SHP77 treated with DMSO at 0.1 percent for 48 hours (cell line): ENCODE results near the gene PSMA6.
"Not testable (repeated sequence)": the region's sequence is repeated elsewhere in the genome, so short reads cannot be mapped to it uniquely, and the experiment has no call there.

ENCODE experiments used
- DNase-seq: peaks from one replicate; lab custom pipeline; 2025; lab: John Stamatoyannopoulos, UW

Gene PSMA6

DNA sequence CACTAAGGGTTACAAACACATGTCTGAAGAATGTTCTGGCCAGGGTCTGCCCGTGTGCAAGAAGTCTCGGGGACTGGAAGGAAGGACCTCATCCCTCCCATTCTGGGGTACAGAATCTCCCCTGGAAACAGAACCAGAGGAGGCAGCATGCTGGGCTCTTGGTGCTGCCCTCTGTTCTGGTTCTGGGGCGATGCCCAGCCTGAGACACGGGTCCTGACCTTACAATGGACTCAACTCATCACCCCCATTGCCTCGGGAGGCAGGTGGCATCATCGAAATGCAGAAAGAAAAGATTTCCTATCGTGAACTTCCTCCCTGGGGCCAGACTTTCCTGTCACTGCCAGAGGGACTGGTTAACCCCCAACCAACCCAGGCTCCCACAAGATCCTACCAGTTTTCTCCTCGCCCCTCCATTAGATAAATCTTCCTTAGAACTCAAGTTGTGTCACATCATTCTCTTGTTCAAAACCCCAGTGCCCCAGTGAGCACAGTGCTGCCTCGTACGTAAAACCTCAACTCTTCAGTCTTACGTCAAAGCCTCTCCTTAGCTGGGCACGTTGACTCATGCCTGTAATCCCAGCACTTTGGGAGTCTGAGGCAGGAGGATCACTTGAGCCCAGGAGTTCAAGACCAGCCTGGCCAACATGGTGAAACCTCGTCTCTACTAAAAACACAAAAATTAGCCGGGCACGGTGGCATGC is 52.1 kb downstream of the PSMA6 start:
- no peak for DNase-seq

DNA sequence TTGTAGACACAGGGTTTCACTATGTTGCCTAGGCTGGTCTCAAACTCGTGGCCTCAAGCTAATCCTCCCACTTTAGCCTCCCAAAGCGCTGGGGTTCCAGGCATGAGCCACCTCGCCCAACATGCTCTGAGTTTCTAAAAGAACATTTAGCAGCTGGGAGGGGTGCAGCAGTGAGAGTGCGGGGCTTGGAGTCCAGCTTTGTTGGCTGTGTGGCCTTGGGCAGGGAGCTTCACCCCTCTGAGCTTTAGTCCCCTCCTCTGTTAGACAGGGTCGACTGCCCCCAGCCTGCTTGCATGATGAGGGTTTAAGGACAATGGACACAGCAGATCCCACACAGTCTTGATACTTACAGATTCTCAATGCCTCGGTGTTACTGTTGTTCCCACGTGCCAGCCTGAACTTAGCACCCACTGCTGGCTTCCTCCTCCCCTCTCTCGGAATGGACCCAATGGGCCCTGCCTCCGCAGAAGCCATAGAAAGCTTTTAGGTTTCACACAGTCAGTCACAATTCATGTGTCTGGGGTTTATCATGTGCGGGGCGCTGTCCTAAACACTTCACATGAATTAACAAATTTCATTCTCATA is 54.6 kb downstream of the PSMA6 start:
- no peak for DNase-seq

DNA sequence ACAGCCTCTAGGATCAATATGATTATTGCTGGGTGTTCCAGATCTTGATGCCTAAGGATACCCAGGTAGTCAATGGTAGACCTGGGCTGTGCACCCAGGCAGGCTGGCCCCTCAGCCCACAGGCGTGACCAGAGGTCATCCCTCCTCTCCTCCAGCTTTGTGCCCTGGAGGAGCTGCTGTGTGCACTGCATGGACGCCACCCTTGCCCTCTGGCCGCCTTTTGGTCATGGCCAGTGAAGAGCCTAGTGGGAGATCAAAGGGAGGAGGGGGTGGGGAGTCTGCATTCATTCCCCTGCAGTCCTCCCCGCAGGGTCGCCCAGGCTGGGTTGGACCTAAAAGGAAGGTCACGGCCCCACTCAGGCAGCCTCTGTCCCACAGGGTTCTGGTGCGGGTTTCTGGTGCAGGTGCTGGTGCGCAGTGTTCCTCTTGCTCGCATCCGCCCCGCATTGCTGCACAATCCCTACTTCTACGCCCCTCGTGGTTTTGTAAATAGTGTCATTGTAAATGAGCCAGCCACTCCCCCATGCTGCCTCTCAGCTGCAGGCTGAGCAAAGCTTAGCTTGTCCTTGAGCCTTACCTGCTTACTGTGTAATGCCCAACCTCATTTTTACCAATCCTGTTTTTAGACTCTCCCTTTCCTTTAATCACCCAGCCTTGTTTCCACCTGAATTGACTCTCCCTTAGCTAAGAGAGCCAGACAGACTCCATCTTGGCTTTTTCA is 55.3 kb downstream of the PSMA6 start:
- DNase-seq = no peak

DNA sequence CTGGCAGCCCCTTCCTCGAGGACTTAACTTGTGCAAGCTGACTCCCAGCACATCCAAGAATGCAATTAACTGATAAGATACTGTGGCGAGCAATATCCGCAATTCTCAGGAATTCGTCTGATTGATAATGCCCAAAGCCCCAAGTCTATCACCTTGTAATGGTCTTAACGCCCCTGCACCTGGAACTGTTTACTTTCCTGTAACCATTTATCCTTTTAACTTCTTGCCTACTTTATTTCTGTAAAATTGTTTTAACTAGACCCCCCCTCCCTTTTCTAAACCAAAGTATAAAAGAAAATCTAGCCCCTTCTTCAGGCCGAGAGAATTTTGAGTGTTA is 55.8 kb downstream of the PSMA6 start:
- not testable (repeated sequence) for DNase-seq

DNA sequence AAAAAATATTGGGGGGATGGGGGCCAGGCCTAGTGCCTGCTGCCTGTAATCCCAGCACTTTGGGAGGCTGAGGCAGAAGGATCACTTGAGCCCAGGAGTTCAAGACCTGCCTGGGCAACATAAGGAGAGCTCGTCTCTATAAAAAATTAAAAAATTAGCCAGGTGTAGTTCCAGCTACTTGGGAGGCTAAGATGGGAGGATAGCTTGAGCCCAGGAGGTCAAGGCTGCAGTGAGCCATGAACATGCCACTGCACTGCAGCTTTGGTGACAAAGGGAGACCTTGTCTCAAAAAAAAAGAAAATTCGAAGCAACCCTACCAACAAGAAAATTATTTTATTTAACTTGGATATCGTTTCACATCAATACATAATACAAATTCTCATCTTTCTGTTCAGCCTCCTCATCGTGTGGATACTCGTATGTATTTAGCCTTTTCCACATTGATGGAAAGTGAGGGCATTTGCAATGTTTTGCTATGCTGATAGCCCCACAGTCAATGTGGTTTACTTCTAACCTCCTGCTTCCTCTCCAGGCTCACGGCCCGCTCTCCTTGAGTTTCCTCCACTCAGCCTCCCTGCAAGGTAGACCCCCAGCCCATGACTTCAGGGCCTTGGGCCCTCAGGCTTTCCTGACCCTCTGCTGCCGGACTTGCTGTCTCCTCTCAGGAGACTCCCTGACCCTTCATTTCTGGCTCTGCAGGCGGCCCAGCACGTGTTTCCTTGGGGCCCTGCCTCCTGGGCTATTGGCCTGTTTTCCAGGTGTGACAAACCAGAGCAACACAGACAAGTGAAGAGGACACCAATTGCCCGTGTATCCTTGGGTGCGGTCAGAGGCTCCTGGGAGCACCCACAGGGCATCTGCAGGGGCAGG is 57.5 kb downstream of the PSMA6 start:
- DNase-seq = no peak

DNA sequence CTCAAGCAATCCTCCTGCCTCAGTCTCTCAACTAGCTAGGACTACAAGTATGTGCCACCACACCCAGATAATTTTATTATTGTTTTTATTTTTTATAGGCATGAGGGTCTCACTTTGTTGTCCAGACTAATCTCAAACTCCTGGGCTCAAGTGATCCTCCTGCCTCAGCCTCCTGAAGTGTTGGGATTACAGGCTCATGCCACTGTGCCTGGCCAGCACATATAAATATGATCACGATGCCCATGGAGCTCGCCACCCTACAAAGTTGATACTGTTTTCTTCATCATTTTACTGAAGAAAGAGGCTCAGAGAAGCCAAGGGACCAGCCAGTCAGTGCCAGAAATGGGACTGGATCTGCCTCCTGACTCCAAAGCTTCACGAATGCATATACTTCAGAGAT is 59.3 kb downstream of the PSMA6 start:
- no peak for DNase-seq

DNA sequence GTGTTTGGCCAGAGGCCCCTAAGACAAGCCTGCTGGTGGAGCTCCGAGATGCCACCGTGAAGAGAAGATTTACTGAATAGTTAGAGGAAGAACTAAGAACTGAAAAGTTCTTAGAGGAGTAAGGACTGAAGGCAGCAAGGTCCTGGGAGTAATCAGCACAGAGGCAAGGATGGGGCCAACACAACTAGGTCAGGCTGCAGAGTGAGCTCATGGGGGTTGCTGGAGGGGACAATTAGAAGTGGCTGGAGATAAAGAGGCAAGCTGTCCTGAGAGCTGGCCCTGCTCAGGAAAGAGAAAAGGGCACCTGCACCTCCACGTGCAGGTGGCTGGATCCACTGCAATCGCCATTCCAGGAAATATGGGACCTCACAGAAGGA is 59.7 kb downstream of the PSMA6 start:
- no peak for DNase-seq

DNA sequence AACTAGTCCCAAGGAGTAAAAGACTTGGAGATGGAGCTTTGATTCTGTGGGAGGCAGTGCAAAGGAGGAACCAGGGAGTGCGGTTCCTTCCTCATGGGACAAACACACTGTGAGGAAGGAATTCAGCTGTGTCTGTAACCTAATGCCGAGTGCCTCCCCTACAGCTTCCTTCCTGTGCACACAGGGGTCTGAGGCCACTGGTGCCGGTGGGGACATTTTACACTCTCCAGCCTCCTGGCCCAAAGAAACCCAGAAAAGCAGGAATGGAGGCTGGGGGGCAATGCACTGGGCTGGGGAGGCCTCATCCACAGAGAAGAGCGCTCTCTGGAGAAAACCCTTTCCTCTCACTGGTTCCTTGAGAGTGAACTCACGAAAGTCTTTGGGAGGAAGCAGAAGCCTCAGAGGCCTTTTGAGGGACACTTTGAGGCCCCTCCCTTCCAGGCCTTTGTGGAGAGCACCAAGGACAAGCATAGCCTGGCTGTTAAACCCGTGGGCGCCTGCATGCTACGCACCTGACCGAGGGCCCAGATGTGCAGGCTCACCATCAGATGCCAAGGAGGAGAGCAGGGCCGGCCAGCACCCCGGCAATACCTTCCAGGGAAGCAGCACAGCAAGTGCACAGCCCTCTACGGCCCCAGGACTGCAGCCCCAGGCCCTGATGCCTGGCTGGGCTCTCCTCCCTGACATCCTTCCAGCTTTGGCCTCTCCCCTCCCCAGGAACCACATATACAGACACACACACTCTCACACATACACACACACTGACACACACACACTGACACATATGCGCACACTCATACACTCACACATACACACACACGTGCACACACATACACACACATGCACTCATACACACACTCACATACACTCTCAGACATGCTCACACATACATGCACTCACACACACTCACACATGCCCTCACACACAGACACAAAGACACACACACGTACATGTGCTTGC is 60.4 kb downstream of the PSMA6 start:
- DNase-seq = no peak

DNA sequence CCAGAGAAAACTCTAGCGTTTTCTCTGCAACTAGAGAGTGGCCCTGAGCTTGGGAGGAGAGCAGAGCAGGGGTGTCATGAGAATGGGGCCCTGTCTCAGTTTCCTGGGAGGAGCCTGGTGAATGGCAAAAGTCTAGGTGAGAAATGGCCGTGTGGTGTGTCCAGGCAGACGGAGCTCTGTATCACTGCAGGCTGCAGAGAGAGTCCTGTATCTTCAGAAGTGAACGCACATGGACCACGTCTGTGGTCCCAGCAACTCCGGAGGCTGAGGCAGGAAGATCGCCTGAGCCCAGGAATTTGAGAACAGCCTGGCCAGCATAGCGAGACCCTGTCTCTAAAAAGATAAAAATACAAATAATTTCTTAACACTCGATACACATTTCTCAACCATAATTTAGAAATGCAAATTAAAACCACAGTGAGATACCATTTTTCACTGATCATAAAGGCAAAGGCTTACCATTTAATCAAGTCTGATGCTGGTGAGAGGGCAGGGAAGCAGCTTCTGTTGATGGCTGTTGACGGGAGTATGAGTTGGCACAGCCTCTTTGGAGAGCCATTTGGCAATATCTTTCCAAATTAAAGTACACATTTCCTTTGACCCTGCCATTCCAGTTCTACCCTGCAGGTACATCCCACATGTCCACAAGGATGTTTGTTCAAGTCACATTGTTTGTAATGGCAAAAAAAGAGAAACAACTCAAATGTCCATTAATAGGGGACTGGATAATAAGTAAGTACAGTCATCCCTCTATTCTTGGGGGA is 61.4 kb downstream of the PSMA6 start:
- DNase-seq = no peak

DNA sequence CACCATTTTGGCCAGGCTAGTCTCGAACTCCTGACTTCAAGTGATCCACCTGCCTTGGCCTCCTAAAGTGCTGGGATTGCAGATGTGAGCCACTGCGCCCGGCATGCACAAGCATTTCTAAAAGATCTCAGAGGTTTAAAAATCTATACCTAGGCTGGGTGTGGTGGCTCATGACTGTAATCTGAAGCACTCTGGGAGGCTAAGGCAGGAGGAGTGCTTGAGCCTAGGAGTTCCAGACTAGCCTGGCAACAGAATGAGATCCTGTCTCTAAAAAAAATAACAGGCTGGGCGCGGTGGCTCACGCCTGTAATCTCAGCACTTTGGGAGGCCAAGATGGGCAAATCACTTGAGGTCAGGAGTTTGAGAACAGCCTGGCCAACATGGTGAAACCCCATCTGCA is 63.1 kb downstream of the PSMA6 start:
- DNase-seq = not testable (repeated sequence)

DNA sequence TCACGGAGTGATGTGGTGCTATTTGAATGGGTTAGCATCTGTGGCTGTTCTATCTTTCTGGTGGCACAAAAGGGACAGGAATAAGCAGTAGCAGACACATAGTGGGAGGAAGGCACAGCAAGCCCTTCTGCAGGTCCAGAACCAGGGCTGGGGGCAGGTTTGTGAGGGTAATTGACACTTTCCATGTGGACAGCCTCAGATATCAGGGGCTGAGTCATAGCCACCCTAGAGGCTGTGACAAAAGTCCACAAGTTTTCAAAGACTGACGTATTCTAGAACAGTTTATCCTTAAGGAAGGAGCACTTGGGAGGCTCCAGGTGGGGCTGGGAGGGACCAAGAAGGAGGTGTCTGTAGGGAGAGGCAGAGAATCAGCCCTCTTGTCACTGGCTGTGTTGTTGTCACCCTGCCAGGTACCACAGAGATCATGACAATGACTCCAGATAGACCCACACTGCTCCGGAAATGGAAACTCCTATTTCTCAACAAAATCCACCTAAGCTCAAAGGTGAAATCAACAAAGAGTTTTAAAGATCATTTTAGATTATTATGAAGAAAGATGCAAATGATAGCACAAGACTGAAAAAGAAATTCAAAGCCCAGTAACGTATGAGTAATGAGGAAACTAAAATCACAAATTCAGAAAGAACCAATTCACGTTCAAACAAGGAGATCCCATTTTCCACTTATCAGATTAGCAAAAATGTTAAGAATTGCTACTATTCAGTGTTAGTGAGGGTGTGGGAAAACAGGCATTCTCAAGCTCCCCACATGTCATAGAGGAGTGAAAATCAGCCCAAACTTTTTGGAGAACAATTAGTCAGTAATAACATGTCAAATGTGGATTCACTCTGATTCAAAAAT is 64.0 kb downstream of the PSMA6 start:
- DNase-seq = no peak

DNA sequence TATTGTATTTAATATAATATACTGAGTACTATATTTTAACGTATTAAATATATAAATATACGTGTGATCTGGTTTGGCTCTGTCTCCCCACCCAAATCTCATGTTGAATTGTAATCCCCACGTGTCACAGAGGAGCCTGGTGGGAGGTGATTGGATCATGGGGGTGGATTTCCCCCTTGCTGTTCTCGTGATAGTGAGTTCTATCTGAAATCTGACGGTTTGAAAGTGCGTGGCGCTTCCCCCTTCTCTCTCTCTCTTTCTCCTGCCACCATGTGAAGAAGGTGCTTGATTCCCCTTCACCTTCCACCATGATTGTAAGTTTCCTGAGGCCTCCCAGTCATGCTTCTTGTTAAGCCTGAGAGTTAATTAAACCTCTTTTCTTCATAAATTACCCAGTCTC is 67.5 kb downstream of the PSMA6 start:
- not testable (repeated sequence) for DNase-seq

DNA sequence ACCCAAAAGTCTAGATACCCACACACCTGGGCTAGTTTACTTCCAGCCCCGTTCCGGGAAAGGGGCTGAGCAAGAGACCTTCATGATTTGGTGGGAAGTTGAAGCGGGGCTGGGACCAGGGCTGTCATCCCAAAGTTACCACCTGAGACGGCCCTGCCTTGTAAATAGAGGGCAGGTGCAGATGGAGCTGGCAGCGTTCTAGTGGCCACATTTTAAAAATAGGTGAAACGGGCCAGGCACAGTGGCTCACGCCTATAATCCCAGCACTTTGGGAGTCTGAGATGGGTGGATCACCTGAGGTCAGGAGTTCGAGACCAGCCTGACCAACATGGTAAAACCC is 68.9 kb downstream of the PSMA6 start:
- no peak for DNase-seq

DNA sequence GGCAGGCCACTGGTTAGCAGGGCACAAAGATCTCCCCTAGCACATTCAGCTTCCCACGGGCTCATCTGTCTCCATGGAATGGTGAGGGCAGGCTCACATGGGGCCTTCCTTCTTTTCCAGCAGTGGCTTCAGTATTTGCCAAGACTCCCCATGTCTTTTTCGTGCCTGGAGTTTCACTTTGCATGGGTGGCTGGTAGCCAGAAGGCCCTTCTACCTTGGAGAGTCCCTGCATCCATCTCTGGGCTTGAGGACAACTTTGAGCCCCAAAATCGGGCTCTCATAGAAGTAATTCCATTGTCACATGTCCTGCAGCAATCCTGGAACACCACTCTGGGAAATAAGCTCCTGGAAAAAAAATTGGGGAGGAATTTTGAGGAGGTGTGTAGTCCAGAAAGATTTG is 70.3 kb downstream of the PSMA6 start:
- no peak for DNase-seq

DNA sequence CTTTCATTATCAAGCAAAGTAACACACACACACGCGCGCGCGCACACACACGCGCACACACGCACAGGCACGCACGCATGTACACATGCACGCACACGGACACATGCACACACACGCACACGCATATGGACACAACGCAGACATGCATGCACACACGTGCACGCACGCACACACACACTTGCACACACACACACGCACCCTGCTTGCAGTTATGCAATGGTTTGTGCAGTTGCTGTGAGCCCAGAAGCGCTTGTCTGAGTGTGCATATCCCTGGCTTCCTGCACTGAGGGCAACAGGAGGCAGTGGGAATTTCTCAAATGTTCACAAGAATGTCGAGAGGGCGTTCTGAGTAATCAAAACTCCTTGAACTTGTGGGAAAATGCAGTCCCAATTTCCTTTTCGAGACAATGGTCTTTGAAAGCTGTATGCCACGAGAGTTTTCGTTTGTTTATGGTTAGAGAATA is 70.8 kb downstream of the PSMA6 start:
- DNase-seq = no peak

DNA sequence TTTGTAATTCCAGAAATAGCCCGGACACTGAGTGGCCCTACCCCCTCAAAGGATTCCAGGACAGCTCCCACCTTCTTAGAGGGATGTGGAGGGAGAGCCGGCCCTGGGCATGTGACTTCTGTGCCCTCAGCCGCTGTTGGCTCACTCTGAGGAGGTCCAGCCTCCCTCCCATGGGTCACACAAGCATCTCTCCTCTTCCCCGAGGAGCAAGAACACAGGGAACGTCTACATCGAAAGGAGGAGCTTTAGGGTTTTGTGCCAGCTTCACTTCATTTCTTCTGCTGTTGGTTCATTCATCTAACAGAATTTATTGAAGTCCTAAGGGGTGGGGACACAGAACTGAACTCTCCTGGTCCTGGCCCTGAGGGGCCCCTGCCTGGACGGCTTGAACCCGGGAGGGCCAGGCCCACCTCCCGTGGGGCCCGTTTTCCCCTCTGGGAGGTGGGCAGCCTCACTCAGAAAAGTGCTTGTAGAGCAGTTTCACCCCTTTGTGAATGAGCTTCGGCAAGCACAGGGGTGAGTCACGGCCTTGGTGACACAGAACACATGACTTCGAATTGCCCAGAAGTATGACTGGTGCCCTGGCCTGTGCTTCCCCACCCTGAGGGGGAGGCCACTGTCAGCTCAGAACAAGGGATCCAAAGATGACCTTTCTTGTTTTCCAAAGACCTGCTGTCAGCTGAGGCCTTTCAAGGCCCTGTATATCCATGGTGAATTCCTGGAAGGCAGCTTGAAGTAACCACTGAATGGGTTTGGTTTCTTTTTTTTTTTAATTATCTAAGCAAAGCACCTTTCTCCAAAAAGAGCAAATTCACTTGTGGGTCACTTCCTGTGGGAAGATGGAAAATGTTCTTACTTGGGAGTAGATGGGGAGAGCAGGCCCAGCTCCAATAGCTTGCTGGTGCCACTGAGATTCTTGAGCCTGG is 73.2 kb downstream of the PSMA6 start:
- no peak for DNase-seq

DNA sequence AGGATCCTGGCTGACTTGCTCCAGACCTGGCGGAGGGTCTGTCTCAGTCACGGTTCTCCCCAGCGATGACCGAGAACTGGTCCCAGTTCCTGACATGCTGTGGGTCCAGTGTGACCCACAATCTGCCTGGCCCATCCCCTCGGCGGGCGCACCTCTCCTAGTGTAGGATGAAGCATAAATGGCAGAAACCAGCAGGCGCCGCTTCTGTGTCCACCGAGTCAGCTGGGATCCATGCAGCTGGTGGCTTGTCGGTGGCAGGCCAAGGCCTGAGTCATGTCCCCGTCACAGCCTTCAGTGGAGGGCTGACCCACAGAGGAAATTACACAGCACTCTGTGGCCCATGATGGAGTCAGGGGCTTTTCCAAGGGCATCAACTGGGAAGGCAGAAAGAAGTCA is 73.9 kb downstream of the PSMA6 start:
- no peak for DNase-seq

DNA sequence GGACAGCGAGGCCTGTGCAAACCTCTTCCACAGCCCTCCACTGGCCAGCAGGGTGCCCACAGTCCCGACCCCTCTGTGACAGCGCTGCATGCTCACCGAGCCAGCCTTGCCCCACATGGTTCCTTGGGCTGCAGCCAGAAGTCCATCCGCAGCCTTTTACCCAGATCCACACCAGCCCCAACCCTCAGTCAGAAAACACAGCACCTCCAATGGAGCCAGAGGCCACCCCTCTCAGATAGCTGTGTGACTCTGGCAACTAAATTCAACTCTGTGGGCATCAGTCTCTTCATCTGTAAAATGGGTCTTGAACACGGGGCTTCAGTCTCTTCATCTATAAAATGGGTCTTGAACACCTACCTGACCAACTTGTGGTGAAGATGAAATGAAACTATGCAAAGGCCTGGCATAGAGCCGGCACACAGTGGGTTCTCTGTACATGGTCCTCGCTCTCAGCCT is 74.4 kb downstream of the PSMA6 start:
- DNase-seq = no peak

DNA sequence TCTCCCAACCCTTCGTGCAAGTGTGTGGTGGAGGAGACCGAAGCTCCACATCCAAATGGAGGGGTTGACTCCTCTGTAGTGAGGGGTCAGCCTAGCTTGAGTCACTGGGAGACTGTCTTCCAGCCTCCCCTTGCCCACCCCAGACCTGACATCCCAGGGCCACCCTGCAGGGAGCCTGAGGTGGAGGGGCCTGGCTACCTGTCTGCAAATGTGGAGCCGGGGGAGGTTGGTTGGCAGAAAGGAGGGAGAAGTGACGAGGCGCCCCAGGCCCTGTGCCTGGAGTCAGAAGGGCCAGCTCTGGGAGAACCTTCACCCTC is 74.8 kb downstream of the PSMA6 start:
- DNase-seq = no peak
